K562 (cell line): ENCODE measurements around the gene GOLGA6D. TPM values are rescaled to one million over a fixed set of nuclear protein-coding genes. Genes with fewer than 3 reads are reported as not detected.

ENCODE experiments used
- ATF3 ChIP-seq, 2 experiments: fragments of 450-650 bp in 1 of 2; sonication (generic) in 1 of 2; formaldehyde crosslinking in 1 of 2; IDR thresholded peaks in 1 of 2; conservative IDR thresholded peaks in 1 of 2; 2 replicates each; pipeline versions ENCODE4 v1.6.1 to v1.8.1; 2016 to 2023; ENCODE audit warnings: mild to moderate bottlenecking in 2 of 2, moderate library complexity in 2 of 2, inconsistent platforms in 1 of 2, missing genetic modification reagents in 1 of 2
- CBFA2T2 ChIP-seq: fragments of 450-650 bp; conservative IDR thresholded peaks from 2 replicates; pipeline ENCODE4 v1.6.1; 2017; ENCODE audit warnings: mild to moderate bottlenecking
- HDAC8 ChIP-seq: fragments of 450-650 bp; IDR thresholded peaks from 2 replicates; pipeline ENCODE4 v1.6.1; 2016; ENCODE audit warnings: mild to moderate bottlenecking, missing genetic modification characterization, moderate library complexity, missing compliant biosample characterization
- MEF2A ChIP-seq: IDR thresholded peaks from 2 replicates; pipeline ENCODE4 v1.6.1; 2011; ENCODE audit warnings: low read depth, mild to moderate bottlenecking, low read length, moderate library complexity; ENCODE audit not compliant: control insufficient read depth
- MYNN ChIP-seq, 2 experiments: sonication (generic); formaldehyde crosslinking in 1 of 2; IDR thresholded peaks; 2 replicates each; pipeline versions ENCODE4 v1.5.0 to v1.6.1; 2016 to 2020; ENCODE audit warnings: antibody characterized with exemption in 1 of 2, missing genetic modification reagents in 1 of 2
- NR2C1 ChIP-seq, 2 experiments: fragments of 450-650 bp; IDR thresholded peaks; 2 replicates each; pipeline ENCODE4 v1.6.1; 2017; ENCODE audit warnings: mild to moderate bottlenecking in 2 of 2, antibody characterized with exemption in 1 of 2, inconsistent platforms in 1 of 2, missing compliant biosample characterization in 1 of 2, missing genetic modification characterization in 1 of 2
- RBM15 ChIP-seq: fragments of 200-400 bp; formaldehyde crosslinking; IDR thresholded peaks from 2 replicates; pipeline ENCODE4 v1.6.1; 2018; ENCODE audit warnings: mild to moderate bottlenecking, low read length, moderate library complexity; ENCODE audit not compliant: insufficient read depth
- SP1 ChIP-seq: sonication (generic); formaldehyde crosslinking; IDR thresholded peaks from 2 replicates; pipeline ENCODE4 v1.8.1; 2022; ENCODE audit warnings: mild to moderate bottlenecking, missing genetic modification reagents
- SP2 ChIP-seq: IDR thresholded peaks from 2 replicates; pipeline ENCODE4 v1.6.1; 2011; ENCODE audit warnings: mild to moderate bottlenecking, low read depth, low read length, moderate library complexity; ENCODE audit not compliant: poor library complexity, severe bottlenecking; ENCODE audit errors: extremely low read depth
- ZBTB9 ChIP-seq: fragments of 450-650 bp; formaldehyde crosslinking; IDR thresholded peaks from 2 replicates; pipeline ENCODE4 v1.4.0; 2020; ENCODE audit warnings: mild to moderate bottlenecking, moderate library complexity
- ZC3H4 ChIP-seq: sonication (generic); formaldehyde crosslinking; IDR thresholded peaks from 2 replicates; pipeline ENCODE4 v1.9.0; 2021; ENCODE audit warnings: missing genetic modification reagents, borderline replicate concordance
- ZNF76 ChIP-seq: fragments of 250-450 bp; sonication (Bioruptor Pico); IDR thresholded peaks from 2 replicates; pipeline ENCODE4 v1.4.0; 2020; ENCODE audit warnings: mild to moderate bottlenecking, moderate library complexity, borderline replicate concordance
- polyA plus RNA-seq, 8 experiments: library from polyadenylated mRNA; depleted of rRNA in 4 of 8; stranded (reverse) in 5 of 8; unstranded in 3 of 8; fragments of >200 nt; fragmentation: Nextera tagmentation in 2 of 8; fragmentation: Illumina TruSeq in 1 of 8; extraction: Ambion mirVana in 2 of 8; extraction: Trizol in 1 of 8; gene quantifications; 2 replicates each; pipeline versions ENCODE4 v1.2.1 to v1.2.3, GENCODE V29; 2011 to 2014; ENCODE audit warnings: inconsistent platforms in 1 of 8, missing spikeins in 1 of 8
- total RNA-seq, 7 experiments: library from RNA; depleted of rRNA in 6 of 7; stranded (reverse); fragments of >200 nt in 6 of 7; fragmentation: Illumina TruSeq in 2 of 7; extraction: Trizol in 2 of 7; gene quantifications; 2 replicates each; pipeline versions ENCODE4 v1.2.1 to v1.2.3, GENCODE V29; 2011 to 2021; ENCODE audit warnings: low replicate concordance in 1 of 7
- TF ChIP-seq, protein P1 (sequence below): sonication (generic); formaldehyde crosslinking; IDR thresholded peaks from 2 replicates; pipeline ENCODE4 v1.8.0; 2022; ENCODE audit warnings: missing genetic modification reagents, mild to moderate bottlenecking, moderate library complexity, borderline replicate concordance
- TF ChIP-seq, protein P2 (sequence below): fragments of 450-650 bp; formaldehyde crosslinking; IDR thresholded peaks from 2 replicates; pipeline ENCODE4 v1.4.0; 2022; ENCODE audit warnings: mild to moderate bottlenecking, moderate library complexity
- TF ChIP-seq, protein P3 (sequence below), 2 experiments: fragments of 450-650 bp; conservative IDR thresholded peaks; 2 replicates each; pipeline ENCODE4 v1.6.1; 2017; ENCODE audit warnings: mild to moderate bottlenecking in 2 of 2, moderate library complexity in 2 of 2
- TF ChIP-seq, protein P4 (sequence below): sonication (generic); formaldehyde crosslinking; IDR thresholded peaks from 2 replicates; pipeline ENCODE4 v1.8.0; 2022; ENCODE audit warnings: mild to moderate bottlenecking, missing genetic modification reagents

Gene GOLGA6D
- total and polyA plus RNA-seq, 9 of the 15 experiments (the other 6 are each of a cell fraction or from before 2014, with no cell fraction given) = not detected

GRCh38 chr15:75335705-75336355, 53.2 kb downstream of the GOLGA6D start, which contains the start of gene COMMD4 (continued):
- TF ChIP-seq HDAC8 = peak; percentile 42; the same call in 1 of the 2 replicates
- TF ChIP-seq ZNF76 (CRISPR knock-in tag) = no peak
- no peak for TF ChIP-seq ZC3H4 (CRISPR knock-in tag)
- TF ChIP-seq, protein P1, sequence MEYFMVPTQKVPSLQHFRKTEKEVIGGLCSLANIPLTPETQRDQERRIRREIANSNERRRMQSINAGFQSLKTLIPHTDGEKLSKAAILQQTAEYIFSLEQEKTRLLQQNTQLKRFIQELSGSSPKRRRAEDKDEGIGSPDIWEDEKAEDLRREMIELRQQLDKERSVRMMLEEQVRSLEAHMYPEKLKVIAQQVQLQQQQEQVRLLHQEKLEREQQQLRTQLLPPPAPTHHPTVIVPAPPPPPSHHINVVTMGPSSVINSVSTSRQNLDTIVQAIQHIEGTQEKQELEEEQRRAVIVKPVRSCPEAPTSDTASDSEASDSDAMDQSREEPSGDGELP = peak; percentile 95
- no peak; the same call in 1 of the 2 replicates for TF ChIP-seq ZBTB9 (CRISPR knock-in tag)
- TF ChIP-seq SP2 = peak; percentile 39
- TF ChIP-seq RBM15 = no peak
- TF ChIP-seq, protein P2, sequence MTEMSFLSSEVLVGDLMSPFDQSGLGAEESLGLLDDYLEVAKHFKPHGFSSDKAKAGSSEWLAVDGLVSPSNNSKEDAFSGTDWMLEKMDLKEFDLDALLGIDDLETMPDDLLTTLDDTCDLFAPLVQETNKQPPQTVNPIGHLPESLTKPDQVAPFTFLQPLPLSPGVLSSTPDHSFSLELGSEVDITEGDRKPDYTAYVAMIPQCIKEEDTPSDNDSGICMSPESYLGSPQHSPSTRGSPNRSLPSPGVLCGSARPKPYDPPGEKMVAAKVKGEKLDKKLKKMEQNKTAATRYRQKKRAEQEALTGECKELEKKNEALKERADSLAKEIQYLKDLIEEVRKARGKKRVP (CRISPR knock-in tag) = no peak
- TF ChIP-seq, protein P3, sequence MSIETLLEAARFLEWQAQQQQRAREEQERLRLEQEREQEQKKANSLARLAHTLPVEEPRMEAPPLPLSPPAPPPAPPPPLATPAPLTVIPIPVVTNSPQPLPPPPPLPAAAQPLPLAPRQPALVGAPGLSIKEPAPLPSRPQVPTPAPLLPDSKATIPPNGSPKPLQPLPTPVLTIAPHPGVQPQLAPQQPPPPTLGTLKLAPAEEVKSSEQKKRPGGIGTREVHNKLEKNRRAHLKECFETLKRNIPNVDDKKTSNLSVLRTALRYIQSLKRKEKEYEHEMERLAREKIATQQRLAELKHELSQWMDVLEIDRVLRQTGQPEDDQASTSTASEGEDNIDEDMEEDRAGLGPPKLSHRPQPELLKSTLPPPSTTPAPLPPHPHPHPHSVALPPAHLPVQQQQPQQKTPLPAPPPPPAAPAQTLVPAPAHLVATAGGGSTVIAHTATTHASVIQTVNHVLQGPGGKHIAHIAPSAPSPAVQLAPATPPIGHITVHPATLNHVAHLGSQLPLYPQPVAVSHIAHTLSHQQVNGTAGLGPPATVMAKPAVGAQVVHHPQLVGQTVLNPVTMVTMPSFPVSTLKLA (conservative IDR thresholded peaks at IDR 0.05) = peak; percentile 77 to 91
- peak; percentile 60 for TF ChIP-seq NR2C1 (IDR thresholded peaks at IDR 0.05)
- TF ChIP-seq NR2C1 (tag; IDR thresholded peaks at IDR 0.05) = no peak; the same call in 1 of the 2 replicates
- TF ChIP-seq SP1 (CRISPR knock-in tag) = peak; percentile 54; the same call in 1 of the 2 replicates
- peak; percentile 98 for TF ChIP-seq CBFA2T2
- TF ChIP-seq MEF2A = peak; percentile 65; the same call in 1 of the 2 replicates
- TF ChIP-seq MYNN (IDR thresholded peaks at IDR 0.05) = 0 out of 2 replicates have a peak, but pooled peaks have one; percentile 60
- TF ChIP-seq MYNN (CRISPR knock-in tag; IDR thresholded peaks at IDR 0.05) = no peak
- TF ChIP-seq, protein P4, sequence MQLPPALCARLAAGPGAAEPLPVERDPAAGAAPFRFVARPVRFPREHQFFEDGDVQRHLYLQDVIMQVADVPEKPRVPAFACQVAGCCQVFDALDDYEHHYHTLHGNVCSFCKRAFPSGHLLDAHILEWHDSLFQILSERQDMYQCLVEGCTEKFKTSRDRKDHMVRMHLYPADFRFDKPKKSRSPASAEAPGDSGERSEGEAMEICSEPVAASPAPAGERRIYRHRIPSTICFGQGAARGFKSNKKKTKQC (CRISPR knock-in tag) = peak; percentile 52; the same call in 1 of the 2 replicates
- no peak for TF ChIP-seq ATF3 (IDR thresholded peaks at IDR 0.05)
- 0 out of 2 replicates have a peak, but pooled peaks have one; percentile 45 for TF ChIP-seq ATF3 (CRISPR knock-in tag; conservative IDR thresholded peaks at IDR 0.05)
